ENCODE results near the gene GATAD2A.

- TF ChIP-seq CTCF (IDR thresholded peaks at IDR 0.05 in 4 of 5, conservative IDR thresholded peaks at IDR 0.05 in 1 of 5): no peak
- peak; percentile 58 to 70 for TF ChIP-seq POLR2A (IDR thresholded peaks at IDR 0.05)
Observed at GRCh38 chr19:19515642-19516519, 110.4 kb downstream of the GATAD2A start, which contains the start of gene NDUFA13.
